OCI-LY1 (cell line): Measurements from ENCODE around the gene CCK.
A peak's percentile ranks its signal among the peaks of the same experiment; 100 is the strongest.

ENCODE experiments used
- H2AFZ ChIP-seq: fragments of 200-600 bp; sonication (generic), shearing (Covaris generic); 2 replicates; pipeline ENCODE4 v1.6.0; 2014; ENCODE audit warnings: antibody characterized with exemption, mild to moderate bottlenecking, low read length
- H3F3A ChIP-seq: fragments of 200-600 bp; sonication (generic), shearing (Covaris generic); 2 replicates; pipeline ENCODE4 v1.6.0; 2014; ENCODE audit warnings: mild to moderate bottlenecking, antibody characterized with exemption, low read length, moderate library complexity; ENCODE audit not compliant: insufficient read depth
- H3K27ac ChIP-seq: fragments of 200-600 bp; sonication (generic); 2 replicates; pipeline ENCODE4 v1.5.1; 2014; ENCODE audit warnings: low read length, mixed run types, mild to moderate bottlenecking, low read depth; ENCODE audit not compliant: poor library complexity, severe bottlenecking
- H3K27me3 ChIP-seq: fragments of 200-600 bp; sonication (generic); 2 replicates; pipeline ENCODE4 v1.6.0; 2014; ENCODE audit warnings: antibody characterized with exemption, mild to moderate bottlenecking, low read length, moderate library complexity; ENCODE audit not compliant: insufficient read depth
- H3K36me3 ChIP-seq: fragments of 200-600 bp; sonication (generic); 2 replicates; pipeline ENCODE4 v1.6.1; 2014; ENCODE audit warnings: mild to moderate bottlenecking, antibody characterized with exemption, low read length, moderate library complexity, mixed read lengths; ENCODE audit not compliant: insufficient read depth
- H3K4me1 ChIP-seq: fragments of 200-600 bp; sonication (generic); 2 replicates; pipeline ENCODE4 v1.5.1; 2014; ENCODE audit warnings: mild to moderate bottlenecking, low read length, moderate library complexity; ENCODE audit not compliant: insufficient read depth, severe bottlenecking
- H3K4me2 ChIP-seq: fragments of 200-600 bp; sonication (generic), shearing (Covaris generic); 2 replicates; pipeline ENCODE4 v1.6.1; 2014; ENCODE audit warnings: low read length
- H3K4me3 ChIP-seq: fragments of 200-600 bp; sonication (generic); 2 replicates; pipeline ENCODE4 v1.5.1; 2014; ENCODE audit warnings: low read length, low read depth, mild to moderate bottlenecking, mixed read lengths; ENCODE audit not compliant: poor library complexity, severe bottlenecking
- H3K79me2 ChIP-seq: fragments of 200-600 bp; shearing (Covaris generic); 2 replicates; pipeline ENCODE4 v1.6.1; 2016; ENCODE audit warnings: mixed run types, low read length, mixed read lengths; ENCODE audit not compliant: insufficient read depth
- H3K9ac ChIP-seq: fragments of 200-600 bp; sonication (generic), shearing (Covaris generic); 2 replicates; pipeline ENCODE4 v1.6.1; 2014; ENCODE audit warnings: mild to moderate bottlenecking, low read length, mixed read lengths
- H3K9me2 ChIP-seq: fragments of 200-600 bp; sonication (generic), shearing (Covaris generic); 2 replicates; pipeline ENCODE4 v1.6.1; 2014; ENCODE audit warnings: low read depth, mild to moderate bottlenecking, low read length, mixed read lengths
- H3K9me3 ChIP-seq: fragments of 200-600 bp; shearing (Covaris generic); 2 replicates; pipeline ENCODE4 v1.6.1; 2014; ENCODE audit warnings: low read length, mixed read lengths
- H4K20me1 ChIP-seq: fragments of 200-600 bp; sonication (generic), shearing (Covaris generic); 2 replicates; pipeline ENCODE4 v1.6.0; 2016; ENCODE audit warnings: mild to moderate bottlenecking, low read length; ENCODE audit not compliant: insufficient read depth
- CTCF ChIP-seq: fragments of 200-600 bp; sonication (generic), shearing (Covaris generic); IDR thresholded peaks from 2 replicates; pipeline ENCODE4 v1.5.1; 2017; ENCODE audit warnings: mild to moderate bottlenecking, antibody characterized with exemption, low read length, moderate library complexity, mixed read lengths
- EZH2 ChIP-seq: fragments of 200-600 bp; sonication (generic), shearing (Covaris generic); IDR thresholded peaks from 2 replicates; pipeline ENCODE4 v1.8.0; 2017; ENCODE audit warnings: borderline replicate concordance, mixed run types, mild to moderate bottlenecking, antibody characterized with exemption, low read length, moderate library complexity, mixed read lengths

Gene CCK

GRCh38 chr3:42235532-42235931 is 30.5 kb downstream of the CCK start:
- Histone ChIP-seq H3K4me1 (no peaks in the 10 kb centered on the region), H3K9me3 (peaks cover 3% of the 10 kb centered on the region; the same call in 1 of the 2 replicates), H3K9ac (no peak overlapping the region), H2AFZ (no peak overlapping the region), H3K27me3 (no peaks in the 10 kb centered on the region), H4K20me1 (no peaks in the 10 kb centered on the region), H3K4me3 (no peak overlapping the region), H3K4me2 (no peak overlapping the region), H3K79me2 (no peaks in the 10 kb centered on the region), H3F3A (no peaks in the 10 kb centered on the region), H3K27ac (no peak overlapping the region), H3K9me2 (no peaks in the 10 kb centered on the region), H3K36me3 (no peaks in the 10 kb centered on the region)
- no peak for TF ChIP-seq CTCF
- no peak for TF ChIP-seq EZH2

DNA sequence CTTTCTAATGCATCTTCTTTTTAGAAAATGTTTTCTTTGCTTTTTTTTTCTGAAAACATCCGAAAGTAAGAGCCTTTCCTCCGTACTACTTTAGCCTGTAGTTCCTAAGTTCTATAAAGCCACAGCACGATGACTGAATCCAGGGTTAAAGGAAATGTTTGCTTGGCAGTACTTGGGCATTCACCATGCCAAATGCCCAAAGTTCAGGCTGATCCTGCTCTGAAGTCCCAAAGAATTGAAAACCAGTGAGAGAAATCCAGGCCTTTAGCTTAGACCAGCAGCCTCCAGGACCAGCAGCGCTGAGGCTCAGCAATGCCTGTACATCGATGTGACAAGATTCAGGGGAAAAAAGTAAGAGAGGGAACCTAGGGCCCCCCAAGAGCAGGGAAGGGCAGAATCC is 35.1 kb downstream of the CCK start:
- TF ChIP-seq CTCF (no peak), EZH2 (no peak)
- Histone ChIP-seq H3K9ac (no peak overlapping the region), H3F3A (no peaks in the 10 kb centered on the region), H4K20me1 (no peaks in the 10 kb centered on the region), H2AFZ (no peak overlapping the region), H3K4me1 (peaks cover 6% of the 10 kb centered on the region), H3K4me2 (no peak overlapping the region), H3K4me3 (no peak overlapping the region), H3K9me3 (no peaks in the 10 kb centered on the region), H3K79me2 (no peaks in the 10 kb centered on the region), H3K27ac (no peak overlapping the region), H3K27me3 (no peaks in the 10 kb centered on the region), H3K9me2 (no peaks in the 10 kb centered on the region), H3K36me3 (peaks cover 6% of the 10 kb centered on the region)

- Histone ChIP-seq H3K36me3 (peaks cover 13% of the 10 kb centered on the region), H2AFZ (no peak overlapping the region), H3K4me1 (peaks cover 6% of the 10 kb centered on the region), H3K79me2 (no peaks in the 10 kb centered on the region), H3K27me3 (no peaks in the 10 kb centered on the region), H3F3A (no peaks in the 10 kb centered on the region; the same call in 1 of the 2 replicates), H3K4me3 (no peak overlapping the region), H3K9me2 (no peaks in the 10 kb centered on the region), H3K9me3 (no peaks in the 10 kb centered on the region), H3K4me2 (no peak overlapping the region), H3K9ac (no peak overlapping the region), H3K27ac (no peak overlapping the region), H4K20me1 (no peaks in the 10 kb centered on the region)
- no peak for TF ChIP-seq EZH2
- TF ChIP-seq CTCF, result peak; percentile 38; the same call in 1 of the 2 replicates
Observed at GRCh38 chr3:42229942-42230688, 35.9 kb downstream of the CCK start.
